Tibial artery (tissue), 4 donors: ENCODE results near the gene SEMA4C.
"Not testable (repeated sequence)": the region's sequence is repeated elsewhere in the genome, so short reads cannot be mapped to it uniquely, and the experiment has no call there.

Experiments
- DNase-seq, 2 donors: peaks; one replicate each; pipeline ENCODE4 v3.0.0-alpha.2; 2019
- H3K27ac ChIP-seq, 2 donors: fragments of 200-600 bp; sonication (generic) in 1 of 2; 1 replicate in 1 of 2; 2 replicates in 1 of 2; pipeline ENCODE4 v1.5.1; 2018 to 2019; ENCODE audit warnings: mild to moderate bottlenecking in 1 of 2
- H3K27me3 ChIP-seq, 2 donors: fragments of 200-600 bp; sonication (generic) in 1 of 2; one replicate each; pipeline versions ENCODE4 v1.5.1 to v1.6.0; 2016 to 2019
- H3K36me3 ChIP-seq, 3 donors: fragments of 200-600 bp; sonication (generic) in 2 of 3; one replicate each; pipeline ENCODE4 v1.5.1; 2016 to 2019; ENCODE audit warnings: mild to moderate bottlenecking in 2 of 3
- H3K4me1 ChIP-seq, 4 donors: fragments of 200-600 bp; sonication (generic) in 2 of 4; 1 replicate in 3 of 4; 2 replicates in 1 of 4; pipeline ENCODE4 v1.5.1; 2016 to 2019
- H3K4me3 ChIP-seq, 2 donors: fragments of 200-600 bp; sonication (generic) in 1 of 2; 1 replicate in 1 of 2; 2 replicates in 1 of 2; pipeline ENCODE4 v1.5.1; 2018 to 2019; ENCODE audit warnings: mild to moderate bottlenecking in 2 of 2
- H3K9me3 ChIP-seq, 3 donors: fragments of 200-600 bp; sonication (generic) in 1 of 3; one replicate each; pipeline ENCODE4 v1.5.1; 2016 to 2019
- CTCF ChIP-seq, 2 experiments: fragments of 200-600 bp in 1 of 2; fragments of 450-650 bp in 1 of 2; IDR thresholded peaks; one replicate each; pipeline ENCODE4 v1.5.1; 2017 to 2019; ENCODE audit warnings: antibody characterized with exemption in 2 of 2, mild to moderate bottlenecking in 1 of 2, moderate library complexity in 1 of 2
- intact Hi-C: fragments of 100-400 bp; cut with DNase I; formaldehyde crosslinking; loops from one replicate; pipeline ENCODE4 v1.15.0; 2023; ENCODE audit warnings: low total_unique reads

Gene SEMA4C

GRCh38 chr2:96864343-96865091 is 5.4 kb downstream of the SEMA4C start:
- Histone ChIP-seq H3K36me3 (peaks cover 60 to 80% (median 70%) of the 10 kb centered on the region in 3 donors), H3K27me3 (no peaks in the 10 kb centered on the region), H3K9me3 (no peaks in the 10 kb centered on the region), H3K4me1 (peaks cover 0 to 56% (median 37%) of the 10 kb centered on the region in 4 donors), H3K27ac (peak overlapping the region in 1 of 2 donors; percentile 12), H3K4me3 (no peak overlapping the region)
- TF ChIP-seq CTCF (IDR thresholded peaks at IDR 0.05): no peak
- intact Hi-C loops: loop anchor here (5.0 kb wide), 1 partner anchor 327 kb away; the partner anchor contains the start of gene ARID5A
- peak in 1 of 2 donors; percentile 64 for DNase-seq

- no peak overlapping the region for H3K27ac ChIP-seq
- H3K4me1 ChIP-seq: peaks cover 0 to 64% (median 44%) of the 10 kb centered on the region in 4 donors
- TF ChIP-seq CTCF (IDR thresholded peaks at IDR 0.05): no peak
- no peaks in the 10 kb centered on the region for H3K27me3 ChIP-seq
- H3K4me3 ChIP-seq: no peak overlapping the region
- DNase-seq: no peak
- no peaks in the 10 kb centered on the region for H3K9me3 ChIP-seq
- intact Hi-C loops: no loop called here
- H3K36me3 ChIP-seq: peaks cover 60 to 80% (median 70%) of the 10 kb centered on the region in 3 donors
These were observed 6.1 kb downstream of the SEMA4C start for GRCh38 chr2:96863575-96864342.

DNA sequence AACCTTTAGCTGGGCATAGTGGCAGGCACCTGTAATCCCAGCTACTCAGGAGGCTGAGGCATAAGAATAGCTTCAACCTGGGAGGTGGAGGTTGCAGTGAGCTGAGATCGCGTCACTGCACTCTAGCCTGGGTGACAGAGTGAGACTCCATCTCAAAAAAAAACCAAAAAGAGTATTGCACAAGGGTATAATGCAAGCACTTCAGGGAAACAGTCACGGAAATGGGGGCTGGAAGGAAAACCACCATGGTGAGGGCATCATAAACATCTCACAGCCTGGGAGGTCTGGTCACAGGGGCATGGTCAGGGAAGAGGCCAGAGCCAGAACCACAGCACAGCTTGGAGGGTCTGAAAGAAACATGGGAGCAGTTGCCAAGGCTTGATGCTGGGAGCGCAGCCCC is 6.8 kb downstream of the SEMA4C start:
- H3K4me3 ChIP-seq, H3K27me3 ChIP-seq, H3K9me3 ChIP-seq, H3K27ac ChIP-seq, DNase-seq, intact Hi-C loops: not testable (repeated sequence)
- Histone ChIP-seq H3K4me1 (peaks cover 0 to 66% (median 45%) of the 10 kb centered on the region in 4 donors), H3K36me3 (peaks cover 60 to 80% (median 70%) of the 10 kb centered on the region in 3 donors)

- peaks cover 0 to 57% (median 35%) of the 10 kb centered on the region in 4 donors for H3K4me1 ChIP-seq
- no peaks in the 10 kb centered on the region for H3K27me3 ChIP-seq
- H3K36me3 ChIP-seq: peaks cover 60 to 63% (median 61%) of the 10 kb centered on the region in 3 donors
- no peak overlapping the region for H3K4me3 ChIP-seq
- H3K27ac ChIP-seq: peak overlapping the region; percentile 84 to 96
- DNase-seq: no peak
- no peaks in the 10 kb centered on the region for H3K9me3 ChIP-seq
- intact Hi-C loops: no loop called here
- no peak for TF ChIP-seq CTCF (IDR thresholded peaks at IDR 0.05)
These were observed 8.8 kb downstream of the SEMA4C start for GRCh38 chr2:96861074-96861473.

GRCh38 chr2:96860065-96861029 is 9.5 kb downstream of the SEMA4C start:
- intact Hi-C loops: no loop called here
- no peak for TF ChIP-seq CTCF (IDR thresholded peaks at IDR 0.05)
- H3K36me3 ChIP-seq: peaks cover 54 to 55% (median 54%) of the 10 kb centered on the region in 3 donors
- H3K27ac ChIP-seq: peak overlapping the region; percentile 84 to 96
- no peak overlapping the region for H3K4me3 ChIP-seq
- H3K9me3 ChIP-seq: no peaks in the 10 kb centered on the region
- H3K4me1 ChIP-seq: peaks cover 0 to 50% (median 33%) of the 10 kb centered on the region in 4 donors
- H3K27me3 ChIP-seq: no peaks in the 10 kb centered on the region
- DNase-seq: no peak
